ENCODE measurements around the gene PIP5K1B.

DNA sequence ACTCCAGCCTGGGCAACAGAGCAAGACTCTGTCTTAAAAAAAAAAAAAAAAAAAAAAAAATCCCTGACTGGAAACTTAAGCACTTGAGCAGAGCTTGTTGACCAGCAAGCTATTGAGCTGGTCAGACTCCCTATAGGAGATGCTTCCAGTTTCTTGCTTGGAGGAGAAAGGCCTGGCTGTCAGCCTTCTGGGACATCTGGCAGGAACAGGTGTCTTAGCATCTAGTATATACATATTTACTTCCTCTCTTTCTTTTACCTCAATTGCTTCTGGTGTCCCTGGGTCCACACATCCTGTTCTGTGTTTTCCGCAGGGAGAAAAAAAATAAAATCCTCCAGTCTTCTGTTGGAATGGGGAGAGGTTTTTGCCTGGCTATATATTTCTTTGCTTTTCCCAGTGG lies 248.7 kb downstream of the PIP5K1B start:
- no peak for TF ChIP-seq EZH2 (IDR thresholded peaks at IDR 0.05; ENCODE audit: insufficient read depth, low read length)
- TF ChIP-seq, protein P1, sequence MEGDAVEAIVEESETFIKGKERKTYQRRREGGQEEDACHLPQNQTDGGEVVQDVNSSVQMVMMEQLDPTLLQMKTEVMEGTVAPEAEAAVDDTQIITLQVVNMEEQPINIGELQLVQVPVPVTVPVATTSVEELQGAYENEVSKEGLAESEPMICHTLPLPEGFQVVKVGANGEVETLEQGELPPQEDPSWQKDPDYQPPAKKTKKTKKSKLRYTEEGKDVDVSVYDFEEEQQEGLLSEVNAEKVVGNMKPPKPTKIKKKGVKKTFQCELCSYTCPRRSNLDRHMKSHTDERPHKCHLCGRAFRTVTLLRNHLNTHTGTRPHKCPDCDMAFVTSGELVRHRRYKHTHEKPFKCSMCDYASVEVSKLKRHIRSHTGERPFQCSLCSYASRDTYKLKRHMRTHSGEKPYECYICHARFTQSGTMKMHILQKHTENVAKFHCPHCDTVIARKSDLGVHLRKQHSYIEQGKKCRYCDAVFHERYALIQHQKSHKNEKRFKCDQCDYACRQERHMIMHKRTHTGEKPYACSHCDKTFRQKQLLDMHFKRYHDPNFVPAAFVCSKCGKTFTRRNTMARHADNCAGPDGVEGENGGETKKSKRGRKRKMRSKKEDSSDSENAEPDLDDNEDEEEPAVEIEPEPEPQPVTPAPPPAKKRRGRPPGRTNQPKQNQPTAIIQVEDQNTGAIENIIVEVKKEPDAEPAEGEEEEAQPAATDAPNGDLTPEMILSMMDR (IDR thresholded peaks at IDR 0.05; ENCODE audit: insufficient read depth, low read depth, low read length) = no peak

Data from astrocyte (in vitro differentiated cells and primary cell).